Mesenchymal stem cell (in vitro differentiated cells and primary cell): ENCODE results near the gene INTS15.

Experiments used
- DNase-seq: peaks from one replicate; pipeline ENCODE4 v3.0.0-alpha.2; 2013
- H2AFZ ChIP-seq: one replicate; pipeline ENCODE4 v1.6.1; 2013; ENCODE audit warnings: low read depth, mild to moderate bottlenecking, control low read depth, inconsistent platforms, low read length, moderate library complexity
- H2AK5ac ChIP-seq: 2 replicates; pipeline ENCODE4 v1.6.1; 2013; ENCODE audit warnings: low read length, moderate library complexity, mild to moderate bottlenecking, inconsistent platforms; ENCODE audit not compliant: severe bottlenecking
- H2BK120ac ChIP-seq: one replicate; pipeline ENCODE4 v1.6.1; 2013; ENCODE audit warnings: low read depth, mild to moderate bottlenecking, inconsistent platforms, low read length, moderate library complexity
- H2BK12ac ChIP-seq, 2 experiments: one replicate each; pipeline ENCODE4 v1.6.1; 2013; ENCODE audit warnings: inconsistent platforms in 2 of 2, low read length in 2 of 2, mild to moderate bottlenecking in 2 of 2, moderate library complexity in 2 of 2, control low read depth in 1 of 2
- H2BK15ac ChIP-seq: one replicate; pipeline ENCODE4 v1.6.1; 2013; ENCODE audit warnings: mild to moderate bottlenecking, low read depth, inconsistent platforms; ENCODE audit not compliant: poor library complexity, severe bottlenecking
- H2BK5ac ChIP-seq: 2 replicates; pipeline ENCODE4 v1.6.1; 2013; ENCODE audit warnings: low read depth, mild to moderate bottlenecking, low read length, control low read depth, inconsistent platforms; ENCODE audit not compliant: poor library complexity, severe bottlenecking
- H3K14ac ChIP-seq, 2 experiments: one replicate each; pipeline ENCODE4 v1.6.1; 2013; ENCODE audit warnings: inconsistent platforms in 2 of 2, low read length in 2 of 2, control low read depth in 1 of 2, mild to moderate bottlenecking in 1 of 2, moderate library complexity in 1 of 2
- H3K18ac ChIP-seq, 2 experiments: one replicate each; pipeline ENCODE4 v1.6.1; 2013; ENCODE audit warnings: inconsistent platforms in 2 of 2, low read length in 2 of 2, control low read depth in 1 of 2, low read depth in 1 of 2, mild to moderate bottlenecking in 1 of 2
- H3K23ac ChIP-seq, 2 experiments: one replicate each; pipeline ENCODE4 v1.6.1; 2013; ENCODE audit warnings: inconsistent platforms in 2 of 2, low read length in 2 of 2, mild to moderate bottlenecking in 2 of 2, moderate library complexity in 2 of 2, control low read depth in 1 of 2
- H3K27ac ChIP-seq: 2 replicates; pipeline ENCODE4 v1.5.1; 2013; ENCODE audit warnings: mild to moderate bottlenecking, moderate library complexity, low read length, control low read depth, inconsistent platforms; ENCODE audit not compliant: poor library complexity, severe bottlenecking
- H3K27me3 ChIP-seq, 2 experiments: 2 replicates each; pipeline versions ENCODE4 v1.6.1 to v1.7.0; 2013; ENCODE audit warnings: low read length in 2 of 2, mild to moderate bottlenecking in 2 of 2, moderate library complexity in 2 of 2, control low read depth in 1 of 2, inconsistent platforms in 1 of 2; ENCODE audit not compliant: control insufficient read depth in 1 of 2, insufficient read depth in 1 of 2
- H3K36me3 ChIP-seq, 2 experiments: 2 replicates each; pipeline versions ENCODE4 v1.6.1 to v1.7.0; 2013; ENCODE audit warnings: low read length in 2 of 2, control low read depth in 1 of 2, inconsistent platforms in 1 of 2, low read depth in 1 of 2, mild to moderate bottlenecking in 1 of 2; ENCODE audit not compliant: insufficient read depth in 2 of 2, control insufficient read depth in 1 of 2
- H3K4ac ChIP-seq, 2 experiments: one replicate each; pipeline ENCODE4 v1.6.1; 2013; ENCODE audit warnings: inconsistent platforms in 2 of 2, low read length in 2 of 2, mild to moderate bottlenecking in 2 of 2, moderate library complexity in 2 of 2, control low read depth in 1 of 2, low read depth in 1 of 2
- H3K4me1 ChIP-seq: 2 replicates; pipeline ENCODE4 v1.6.1; 2013; ENCODE audit warnings: low read depth, low read length, control low read depth; ENCODE audit not compliant: control insufficient read depth, insufficient read depth
- H3K4me2 ChIP-seq: 2 replicates; pipeline ENCODE4 v1.6.1; 2013; ENCODE audit warnings: low read length, mild to moderate bottlenecking, inconsistent platforms; ENCODE audit not compliant: poor library complexity, severe bottlenecking
- H3K4me3 ChIP-seq, 2 experiments: 2 replicates each; pipeline versions ENCODE4 v1.5.1 to v1.7.0; 2013; ENCODE audit warnings: low read length in 2 of 2, mild to moderate bottlenecking in 2 of 2, control low read depth in 1 of 2, low read depth in 1 of 2; ENCODE audit not compliant: insufficient read depth in 1 of 2
- H3K79me1 ChIP-seq: replicated peaks from 2 replicates; pipeline ENCODE4 v1.6.1; 2013; ENCODE audit warnings: mild to moderate bottlenecking, control low read depth, low read length, inconsistent platforms; ENCODE audit not compliant: poor library complexity, severe bottlenecking
- H3K9ac ChIP-seq: 2 replicates; pipeline ENCODE4 v1.7.0; 2013; ENCODE audit warnings: mild to moderate bottlenecking, low read length, moderate library complexity
- H3K9me3 ChIP-seq: 2 replicates; pipeline ENCODE4 v1.7.0; 2013; ENCODE audit warnings: mild to moderate bottlenecking, low read length; ENCODE audit not compliant: control insufficient read depth
- H4K8ac ChIP-seq: one replicate; pipeline ENCODE4 v1.6.1; 2013; ENCODE audit warnings: inconsistent platforms, mild to moderate bottlenecking, low read length, moderate library complexity
- H4K91ac ChIP-seq: one replicate; pipeline ENCODE4 v1.6.1; 2013; ENCODE audit warnings: mild to moderate bottlenecking, low read length, inconsistent platforms
- WGBS: methylation state at CpG from one replicate; pipeline ENCODE4 v1.1.7; 2013; ENCODE audit warnings: mixed read lengths; 5-methylcytosine and 5-hydroxymethylcytosine counted together

INTS15 gene

DNA sequence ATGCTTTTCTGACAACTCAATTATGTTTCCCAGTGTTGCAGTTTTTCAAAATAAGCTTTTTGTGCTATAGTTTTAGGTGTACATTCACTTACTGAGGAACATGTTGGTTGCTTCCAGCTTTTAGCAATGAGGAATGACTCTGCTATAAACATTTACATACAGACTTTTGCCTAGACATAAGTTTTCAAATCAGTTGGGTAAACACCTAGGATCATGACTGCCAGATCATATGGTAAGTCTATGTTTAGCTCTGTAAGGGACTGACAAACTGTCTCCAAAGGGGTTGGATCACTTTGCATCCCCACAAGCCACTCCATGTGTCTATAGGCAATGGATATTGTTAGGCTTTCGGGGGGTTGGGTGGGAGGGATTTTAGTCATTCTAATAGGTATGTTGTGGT is 27.7 kb upstream of the INTS15 start:
- Histone ChIP-seq H3K4me3 (no peak overlapping the region), H4K8ac (no peak overlapping the region), H2BK120ac (no peak overlapping the region), H3K4ac (no peak overlapping the region), H3K27me3 (peaks cover 0 to 9% of the 10 kb centered on the region in 2 experiments), H2BK12ac (no peak overlapping the region), H3K14ac (no peak overlapping the region), H2AK5ac (no peak overlapping the region), H3K9ac (no peak overlapping the region), H3K36me3 (no peaks in the 10 kb centered on the region), H3K4me2 (no peak overlapping the region), H2BK5ac (no peak overlapping the region), H4K91ac (no peak overlapping the region), H2BK15ac (no peak overlapping the region), H3K18ac (no peak overlapping the region), H3K4me1 (no peaks in the 10 kb centered on the region), H3K27ac (no peak overlapping the region), H3K9me3 (no peaks in the 10 kb centered on the region), H2AFZ (no peak overlapping the region), H3K23ac (no peak overlapping the region), H3K79me1 (no peaks in the 10 kb centered on the region)
- DNase-seq = no peak
- WGBS = no CpG with 5 or more reads among the region's 1 CpG

DNA sequence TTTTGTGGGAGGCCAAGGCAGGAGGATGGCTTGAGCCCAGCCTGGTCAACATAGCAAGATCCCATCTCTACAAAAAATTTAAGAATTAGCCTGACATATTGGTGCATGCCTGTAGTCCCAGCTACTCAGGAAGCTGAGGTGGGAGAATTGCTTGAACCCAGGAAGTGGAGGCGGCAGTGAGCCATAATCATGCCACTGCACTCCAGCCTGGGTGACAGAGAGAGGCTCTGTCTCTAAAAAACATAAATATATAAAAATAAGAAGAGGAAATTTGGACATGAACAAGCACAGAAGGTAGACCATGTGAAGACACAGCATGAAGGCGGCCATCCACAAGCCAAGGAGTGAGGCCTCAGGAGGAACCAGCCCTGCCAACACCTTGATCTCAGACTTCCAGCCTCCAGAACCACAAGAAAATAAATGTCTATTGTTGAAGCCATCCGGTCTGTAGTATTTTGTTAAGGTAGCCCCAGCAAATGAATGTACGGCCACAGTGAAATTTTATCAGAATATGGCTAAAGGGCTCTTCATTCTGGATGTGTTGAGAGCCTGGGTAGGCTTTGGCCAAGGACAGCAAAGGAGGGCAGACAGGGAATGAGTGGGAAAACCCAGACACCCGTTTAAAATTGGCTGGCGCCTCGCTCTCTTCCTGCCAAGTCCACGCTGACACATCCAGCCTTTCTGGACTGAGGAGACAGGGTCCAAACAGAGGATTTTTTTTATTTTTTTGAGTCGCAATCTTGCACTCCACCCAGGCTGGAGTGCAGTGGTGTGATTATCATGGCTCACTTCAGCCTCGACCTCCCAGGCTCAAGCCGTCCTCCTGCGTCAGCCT is 25.7 kb upstream of the INTS15 start:
- Histone ChIP-seq H4K91ac (no peak overlapping the region), H3K79me1 (no peaks in the 10 kb centered on the region), H3K18ac (no peak overlapping the region), H3K27me3 (peaks cover 0 to 9% of the 10 kb centered on the region in 2 experiments), H3K36me3 (no peaks in the 10 kb centered on the region), H3K9ac (no peak overlapping the region), H3K4ac (no peak overlapping the region), H2BK120ac (no peak overlapping the region), H3K4me3 (no peak overlapping the region), H2AFZ (no peak overlapping the region), H2BK12ac (no peak overlapping the region), H3K4me2 (no peak overlapping the region), H2BK15ac (no peak overlapping the region), H2AK5ac (no peak overlapping the region), H3K27ac (no peak overlapping the region), H3K23ac (no peak overlapping the region), H3K4me1 (no peaks in the 10 kb centered on the region), H2BK5ac (no peak overlapping the region), H3K14ac (no peak overlapping the region), H3K9me3 (no peaks in the 10 kb centered on the region), H4K8ac (no peak overlapping the region)
- WGBS = 91% methylated on average over 11 of the region's 12 CpGs
- no peak for DNase-seq

DNA sequence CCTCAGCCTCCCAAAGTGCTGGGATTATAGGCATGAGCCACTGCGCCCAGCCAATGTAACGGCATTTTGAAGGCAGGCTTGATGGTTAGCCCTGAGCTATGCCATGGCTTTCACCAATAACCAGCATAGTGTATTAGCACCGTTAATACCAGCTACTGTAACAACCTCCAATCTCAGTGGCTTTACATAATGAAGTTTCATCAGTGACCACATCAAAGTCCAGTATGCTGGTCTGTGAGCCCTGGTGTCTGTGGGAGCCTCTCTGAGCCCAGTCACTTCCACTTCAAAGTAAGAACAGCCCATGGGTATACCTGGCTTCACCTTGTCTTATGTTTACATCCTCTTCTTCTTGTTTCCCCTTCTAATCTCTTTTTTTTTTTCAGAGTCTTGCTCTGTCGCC is 24.2 kb upstream of the INTS15 start:
- no peak overlapping the region for H3K18ac ChIP-seq
- H4K91ac ChIP-seq = no peak overlapping the region
- H2AK5ac ChIP-seq = no peak overlapping the region
- no peaks in the 10 kb centered on the region for H3K36me3 ChIP-seq
- H3K27ac ChIP-seq = no peak overlapping the region
- H3K4me1 ChIP-seq = no peaks in the 10 kb centered on the region
- peaks cover 0 to 5% of the 10 kb centered on the region in 2 experiments for H3K27me3 ChIP-seq
- DNase-seq = no peak
- H2BK12ac ChIP-seq = no peak overlapping the region
- H3K9me3 ChIP-seq = no peaks in the 10 kb centered on the region
- H4K8ac ChIP-seq = no peak overlapping the region
- H3K14ac ChIP-seq = no peak overlapping the region
- H3K4me3 ChIP-seq = no peak overlapping the region
- H3K79me1 ChIP-seq = no peaks in the 10 kb centered on the region
- no peak overlapping the region for H3K23ac ChIP-seq
- no peak overlapping the region for H3K9ac ChIP-seq
- no peak overlapping the region for H3K4me2 ChIP-seq
- 83% methylated on average over 4 of the region's 4 CpGs for WGBS
- H2BK5ac ChIP-seq = no peak overlapping the region
- no peak overlapping the region for H3K4ac ChIP-seq
- no peak overlapping the region for H2BK120ac ChIP-seq
- no peak overlapping the region for H2AFZ ChIP-seq
- H2BK15ac ChIP-seq = no peak overlapping the region

DNA sequence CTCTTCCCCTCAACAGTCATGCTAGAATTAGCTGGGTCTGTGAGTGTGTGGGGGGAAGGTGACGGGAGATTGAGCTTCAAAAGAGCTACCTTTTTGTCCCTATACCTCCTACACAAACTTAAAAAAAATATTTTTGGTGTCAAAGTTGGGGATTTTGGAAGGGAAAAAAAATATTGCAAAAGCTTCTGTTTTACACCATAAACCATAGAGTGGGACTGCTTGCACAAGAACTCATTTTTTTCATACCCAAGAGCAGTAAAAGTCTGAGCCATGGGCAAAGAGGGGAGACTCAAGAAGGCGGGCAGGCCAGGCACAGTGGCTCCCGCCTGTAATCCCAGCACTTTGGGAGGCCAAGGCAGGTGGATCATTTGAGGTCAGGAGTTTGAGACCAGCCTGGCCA is 21.9 kb upstream of the INTS15 start:
- Histone ChIP-seq H4K91ac (no peak overlapping the region), H3K18ac (no peak overlapping the region), H3K14ac (no peak overlapping the region), H2BK15ac (no peak overlapping the region), H2BK5ac (no peak overlapping the region), H3K27me3 (peaks cover 4 to 8% of the 10 kb centered on the region in 2 experiments), H2AK5ac (no peak overlapping the region), H3K36me3 (no peaks in the 10 kb centered on the region), H3K9ac (no peak overlapping the region), H3K4me3 (no peak overlapping the region), H2AFZ (no peak overlapping the region), H2BK12ac (no peak overlapping the region), H3K79me1 (no peaks in the 10 kb centered on the region), H2BK120ac (no peak overlapping the region), H3K4me2 (no peak overlapping the region), H3K23ac (no peak overlapping the region), H3K4ac (no peak overlapping the region), H4K8ac (no peak overlapping the region), H3K4me1 (no peaks in the 10 kb centered on the region), H3K9me3 (no peaks in the 10 kb centered on the region), H3K27ac (no peak overlapping the region)
- 79% methylated on average over 2 of the region's 3 CpGs for WGBS
- DNase-seq = no peak
